Activated CD4-positive, alpha-beta T cell treated with anti-CD3 and anti-CD28 coated beads, Interleukin-2, Interleukin-6, amounts not matched to agents 100 ng/mL and 50 ng/mL, durations not matched to agents 16 hours and 8 hours (primary cell): ENCODE data around the gene DAO.
A peak's percentile ranks its signal among the peaks of the same experiment; 100 is the strongest.

Experiments
- DNase-seq: peaks from one replicate; pipeline ENCODE4 v3.0.0-alpha.2; 2020

The DAO gene

GRCh38 chr12:108876550-108876949, 3.3 kb upstream of the DAO start:
- DNase-seq = no peak

GRCh38 chr12:108881953-108882352, 2.1 kb downstream of the DAO start:
- no peak for DNase-seq

GRCh38 chr12:108884116-108885012, 4.5 kb downstream of the DAO start:
- DNase-seq = peak; percentile 76

GRCh38 chr12:108886873-108887629, 7.2 kb downstream of the DAO start:
- no peak for DNase-seq

GRCh38 chr12:108888031-108888430, 8.1 kb downstream of the DAO start:
- no peak for DNase-seq

GRCh38 chr12:108890208-108890607, 10.3 kb downstream of the DAO start:
- DNase-seq = no peak

GRCh38 chr12:108895220-108895802, 15.4 kb downstream of the DAO start:
- no peak for DNase-seq

GRCh38 chr12:108896336-108896735, 16.4 kb downstream of the DAO start:
- no peak for DNase-seq

GRCh38 chr12:108896817-108897216, 16.9 kb downstream of the DAO start:
- DNase-seq = no peak

- DNase-seq = no peak
These were observed 19.3 kb downstream of the DAO start for GRCh38 chr12:108899145-108899544.

- no peak for DNase-seq
These were observed 25.8 kb downstream of the DAO start for GRCh38 chr12:108905725-108906124.

GRCh38 chr12:108906971-108907370, 27.1 kb downstream of the DAO start:
- DNase-seq = no peak

- DNase-seq = no peak
These were observed 28.0 kb downstream of the DAO start for GRCh38 chr12:108907839-108908351.

GRCh38 chr12:108910336-108910735, 30.4 kb downstream of the DAO start:
- no peak for DNase-seq

- no peak for DNase-seq
These were observed 32.0 kb downstream of the DAO start for GRCh38 chr12:108911915-108912314.

- DNase-seq = no peak
These were observed 32.5 kb downstream of the DAO start for GRCh38 chr12:108912361-108912760.

GRCh38 chr12:108914121-108914531, 34.2 kb downstream of the DAO start:
- DNase-seq = no peak

GRCh38 chr12:108915632-108916133, 35.8 kb downstream of the DAO start:
- DNase-seq = no peak

GRCh38 chr12:108916336-108916735, 36.4 kb downstream of the DAO start:
- no peak for DNase-seq

- DNase-seq = no peak
These were observed 38.3 kb downstream of the DAO start for GRCh38 chr12:108918206-108918605.

- no peak for DNase-seq
These were observed 39.2 kb downstream of the DAO start for GRCh38 chr12:108918960-108919642.

- DNase-seq = no peak
These were observed 42.1 kb downstream of the DAO start for GRCh38 chr12:108921946-108922345.

GRCh38 chr12:108922918-108923317, 43.0 kb downstream of the DAO start:
- DNase-seq = no peak
